Measurements from ENCODE around the gene VAC14.

Gene VAC14

DNA sequence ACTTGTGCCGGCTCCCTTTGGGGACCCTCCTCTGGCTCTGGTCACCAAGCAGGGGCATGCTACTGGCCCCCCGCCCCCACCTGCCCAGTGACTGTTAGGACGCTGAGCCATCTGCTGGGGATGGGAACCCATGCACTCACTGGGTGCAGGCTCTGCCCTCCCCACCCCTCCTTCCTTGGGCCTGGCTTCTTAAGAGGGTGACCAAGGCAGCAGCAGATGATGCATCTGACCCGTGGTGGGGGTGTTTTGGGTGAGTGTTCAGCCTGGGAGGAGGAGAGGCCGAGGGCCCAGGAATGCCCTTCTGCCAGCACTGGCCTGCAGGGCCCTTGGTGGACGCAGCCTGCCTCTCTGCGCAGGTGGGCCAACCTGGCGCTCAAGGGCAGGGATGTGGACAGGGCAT, 95.9 kb downstream of the VAC14 start:
- no peak for TF ChIP-seq FOXP2 (optimal IDR thresholded peaks at IDR 0.05; ENCODE audit: borderline replicate concordance, extremely low read depth, extremely low read length, insufficient read depth)
- TF ChIP-seq TAF1 (IDR thresholded peaks at IDR 0.05; ENCODE audit: borderline replicate concordance, insufficient read depth, low read length): no peak
- no peak for TF ChIP-seq REST (IDR thresholded peaks at IDR 0.05; ENCODE audit: insufficient read depth in 1 of 2, low read depth in 2 of 2, low read length in 2 of 2)
- no peak for TF ChIP-seq SIN3A (IDR thresholded peaks at IDR 0.05; ENCODE audit: borderline replicate concordance, insufficient read depth, low read length)
- TF ChIP-seq POLR2AphosphoS5 (IDR thresholded peaks at IDR 0.05; ENCODE audit: low read depth, low read length): no peak

- no peak for TF ChIP-seq FOXP2 (optimal IDR thresholded peaks at IDR 0.05; ENCODE audit: borderline replicate concordance, extremely low read depth, extremely low read length, insufficient read depth)
- no peak for TF ChIP-seq SIN3A (IDR thresholded peaks at IDR 0.05; ENCODE audit: borderline replicate concordance, insufficient read depth, low read length)
- no peak for TF ChIP-seq REST (IDR thresholded peaks at IDR 0.05; ENCODE audit: insufficient read depth in 1 of 2, low read depth in 2 of 2, low read length in 2 of 2)
Measured at GRCh38 chr16:70704586-70704985, 96.4 kb downstream of the VAC14 start.

- TF ChIP-seq POLR2AphosphoS5 (IDR thresholded peaks at IDR 0.05; ENCODE audit: low read depth, low read length) (no peak), TAF1 (IDR thresholded peaks at IDR 0.05; ENCODE audit: borderline replicate concordance, insufficient read depth, low read length) (no peak), FOXP2 (optimal IDR thresholded peaks at IDR 0.05; ENCODE audit: borderline replicate concordance, extremely low read depth, extremely low read length, insufficient read depth) (no peak), REST (IDR thresholded peaks at IDR 0.05; ENCODE audit: insufficient read depth in 1 of 2, low read depth in 2 of 2, low read length in 2 of 2) (no peak), SIN3A (IDR thresholded peaks at IDR 0.05; ENCODE audit: borderline replicate concordance, insufficient read depth, low read length) (no peak)
Measured at GRCh38 chr16:70703835-70704381, 97.0 kb downstream of the VAC14 start.

- TF ChIP-seq TAF1 (IDR thresholded peaks at IDR 0.05; ENCODE audit: borderline replicate concordance, insufficient read depth, low read length) (no peak), SIN3A (IDR thresholded peaks at IDR 0.05; ENCODE audit: borderline replicate concordance, insufficient read depth, low read length) (no peak), FOXP2 (optimal IDR thresholded peaks at IDR 0.05; ENCODE audit: borderline replicate concordance, extremely low read depth, extremely low read length, insufficient read depth) (no peak), POLR2AphosphoS5 (IDR thresholded peaks at IDR 0.05; ENCODE audit: low read depth, low read length) (no peak), REST (IDR thresholded peaks at IDR 0.05; ENCODE audit: insufficient read depth in 1 of 2, low read depth in 2 of 2, low read length in 2 of 2) (no peak)
Measured at GRCh38 chr16:70703041-70703834, 97.7 kb downstream of the VAC14 start.
